Stimulated activated CD8-positive, alpha-beta memory T cell treated with anti-CD3 and anti-CD28 coated beads, Interleukin-4, amount 100 ng/mL, for 24 hours (primary cell): ENCODE measurements around the gene PILRA.
"Not testable (repeated sequence)": the region's sequence is repeated elsewhere in the genome, so short reads cannot be mapped to it uniquely, and the experiment has no call there.

Experiments
- DNase-seq: peaks from one replicate; pipeline ENCODE4 v3.0.0-alpha.2; 2020; ENCODE audit warnings: low read depth

PILRA gene

GRCh38 chr7:100358027-100358856 is 15.0 kb upstream of the PILRA start, which contains the start of gene PILRB:
TSS of gene PILRB (plus strand) at chr7:100358117. CDS start at chr7:100358303, 186 bp downstream.
- DNase-seq, result no peak

- DNase-seq, result no peak
These were observed 14.5 kb upstream of the PILRA start for GRCh38 chr7:100358857-100359212.

- no peak for DNase-seq
These were observed 13.0 kb upstream of the PILRA start for GRCh38 chr7:100360135-100360854.

- no peak for DNase-seq
These were observed 10.2 kb upstream of the PILRA start for GRCh38 chr7:100363098-100363497.

GRCh38 chr7:100363797-100364196 is 9.5 kb upstream of the PILRA start:
- DNase-seq, result not testable (repeated sequence)

- DNase-seq, result no peak
These were observed 8.8 kb upstream of the PILRA start for GRCh38 chr7:100364480-100364879.

GRCh38 chr7:100365998-100366367 is 7.3 kb upstream of the PILRA start:
- not testable (repeated sequence) for DNase-seq

- no peak for DNase-seq
These were observed 6.7 kb upstream of the PILRA start for GRCh38 chr7:100366411-100367250.

- DNase-seq, result no peak
These were observed 6.1 kb upstream of the PILRA start for GRCh38 chr7:100367251-100367620.

GRCh38 chr7:100367676-100368613 is 5.3 kb upstream of the PILRA start:
- DNase-seq, result no peak

- no peak for DNase-seq
These were observed 4.2 kb upstream of the PILRA start for GRCh38 chr7:100369105-100369504.

- no peak for DNase-seq
These were observed 3.0 kb upstream of the PILRA start for GRCh38 chr7:100370303-100370702.

- no peak for DNase-seq
These were observed 2.5 kb upstream of the PILRA start for GRCh38 chr7:100370746-100371145.

GRCh38 chr7:100371561-100372171 is 1.6 kb upstream of the PILRA start:
- DNase-seq, result no peak

GRCh38 chr7:100372256-100372655 is 1.0 kb upstream of the PILRA start:
- DNase-seq, result no peak

GRCh38 chr7:100372694-100373093 is 593 bp upstream of the PILRA start:
- no peak for DNase-seq

- not testable (repeated sequence) for DNase-seq
These were observed 747 bp downstream of the PILRA start for GRCh38 chr7:100373870-100374598.

- DNase-seq, result no peak
These were observed 1.3 kb downstream of the PILRA start for GRCh38 chr7:100374601-100375000.

- no peak for DNase-seq
These were observed 2.8 kb downstream of the PILRA start for GRCh38 chr7:100376066-100376465.

- no peak for DNase-seq
These were observed 4.9 kb downstream of the PILRA start for GRCh38 chr7:100378114-100378755.
